ENCODE data around the gene LRP1B. TPM values are rescaled to one million over a fixed set of nuclear protein-coding genes. Genes with fewer than 3 reads are reported as not detected.

LRP1B gene
- total and polyA plus RNA-seq, 2 donors (not counting 1 experiment from before 2014, with no cell fraction given): not detected

DNA sequence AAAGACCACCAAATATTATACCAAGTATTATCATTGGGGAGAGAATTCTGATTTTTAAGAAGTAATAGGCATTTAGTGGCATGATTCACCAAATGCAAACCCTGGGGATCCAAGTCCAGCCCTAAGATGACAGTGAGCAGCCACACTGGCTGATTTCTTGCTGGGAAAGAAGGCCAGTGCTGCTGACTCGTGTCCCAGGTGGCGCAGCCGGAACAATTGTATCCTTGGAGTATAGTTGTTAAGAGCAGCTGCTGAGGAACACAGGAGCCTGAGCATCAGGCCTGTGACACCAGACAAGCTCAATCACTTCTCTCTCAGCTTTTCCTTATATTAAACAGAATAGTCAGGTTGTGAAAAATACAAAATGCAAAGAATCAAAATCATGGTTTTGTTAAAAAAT is 48.4 kb downstream of the LRP1B start:
- Histone ChIP-seq H3K9ac (ENCODE audit: low read length) (no peak overlapping the region), H3K79me2 (ENCODE audit: control insufficient read depth, insufficient read depth, low read length) (no peaks in the 10 kb centered on the region), H2AFZ (ENCODE audit: insufficient read depth, low read depth, low read length, poor library complexity, severe bottlenecking) (no peak overlapping the region), H3K9me3 (ENCODE audit: control extremely low read depth in 1 of 3, control insufficient read depth in 2 of 3, insufficient read depth in 1 of 3, low read length in 2 of 3) (no peaks in the 10 kb centered on the region), H3K4me3 (ENCODE audit: control extremely low read depth in 1 of 5, extremely low read depth in 1 of 5, insufficient read depth in 1 of 5, low read depth in 2 of 5, low read length in 4 of 5) (no peak overlapping the region), H3K36me3 (replicated peaks in 1 of 2; ENCODE audit: control extremely low read depth in 1 of 2, control insufficient read depth in 1 of 2, extremely low read depth in 1 of 2, insufficient read depth in 2 of 2, low read length in 1 of 2) (no peaks in the 10 kb centered on the region), H3K4me1 (ENCODE audit: control insufficient read depth in 2 of 2, insufficient read depth in 2 of 2, low read length in 2 of 2) (no peaks in the 10 kb centered on the region), H3K27me3 (replicated peaks in 1 of 4; ENCODE audit: control extremely low read depth in 1 of 4, control insufficient read depth in 3 of 4, insufficient read depth in 4 of 4, low read length in 3 of 4) (no peaks in the 10 kb centered on the region), H3K4me2 (replicated peaks; ENCODE audit: low read depth, low read length, poor library complexity, severe bottlenecking) (no peak overlapping the region), H3K27ac (ENCODE audit: low read length in 2 of 2) (no peak overlapping the region), H4K20me1 (ENCODE audit: control insufficient read depth, insufficient read depth, low read length, poor library complexity, severe bottlenecking) (no peaks in the 10 kb centered on the region)
- Mint-ChIP-seq H3K4me3 (no peak overlapping the region), H3K4me1 (no peaks in the 10 kb centered on the region), H3K9me3 (ENCODE audit: insufficient read depth) (no peaks in the 10 kb centered on the region), H3K27ac (no peak overlapping the region), H3K27me3 (no peaks in the 10 kb centered on the region)
- TF ChIP-seq, protein P1, sequence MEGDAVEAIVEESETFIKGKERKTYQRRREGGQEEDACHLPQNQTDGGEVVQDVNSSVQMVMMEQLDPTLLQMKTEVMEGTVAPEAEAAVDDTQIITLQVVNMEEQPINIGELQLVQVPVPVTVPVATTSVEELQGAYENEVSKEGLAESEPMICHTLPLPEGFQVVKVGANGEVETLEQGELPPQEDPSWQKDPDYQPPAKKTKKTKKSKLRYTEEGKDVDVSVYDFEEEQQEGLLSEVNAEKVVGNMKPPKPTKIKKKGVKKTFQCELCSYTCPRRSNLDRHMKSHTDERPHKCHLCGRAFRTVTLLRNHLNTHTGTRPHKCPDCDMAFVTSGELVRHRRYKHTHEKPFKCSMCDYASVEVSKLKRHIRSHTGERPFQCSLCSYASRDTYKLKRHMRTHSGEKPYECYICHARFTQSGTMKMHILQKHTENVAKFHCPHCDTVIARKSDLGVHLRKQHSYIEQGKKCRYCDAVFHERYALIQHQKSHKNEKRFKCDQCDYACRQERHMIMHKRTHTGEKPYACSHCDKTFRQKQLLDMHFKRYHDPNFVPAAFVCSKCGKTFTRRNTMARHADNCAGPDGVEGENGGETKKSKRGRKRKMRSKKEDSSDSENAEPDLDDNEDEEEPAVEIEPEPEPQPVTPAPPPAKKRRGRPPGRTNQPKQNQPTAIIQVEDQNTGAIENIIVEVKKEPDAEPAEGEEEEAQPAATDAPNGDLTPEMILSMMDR (IDR thresholded peaks at IDR 0.05): no peak
- no peak for TF ChIP-seq EZH2 (IDR thresholded peaks at IDR 0.05; ENCODE audit: borderline replicate concordance, insufficient read depth, low read depth, low read length, poor library complexity, severe bottlenecking)
- DNase-seq (no peak), ATAC-seq (ENCODE audit: low read depth) (no peak)
- WGBS (ENCODE audit: insufficient coverage): 100% methylated on average over 1 of the region's 3 CpGs
- intact Hi-C loops (cut with micrococcal nuclease): no loop called here
- POLR2A ChIA-PET: no interaction called here
- CTCF ChIA-PET: no interaction called here

DNA sequence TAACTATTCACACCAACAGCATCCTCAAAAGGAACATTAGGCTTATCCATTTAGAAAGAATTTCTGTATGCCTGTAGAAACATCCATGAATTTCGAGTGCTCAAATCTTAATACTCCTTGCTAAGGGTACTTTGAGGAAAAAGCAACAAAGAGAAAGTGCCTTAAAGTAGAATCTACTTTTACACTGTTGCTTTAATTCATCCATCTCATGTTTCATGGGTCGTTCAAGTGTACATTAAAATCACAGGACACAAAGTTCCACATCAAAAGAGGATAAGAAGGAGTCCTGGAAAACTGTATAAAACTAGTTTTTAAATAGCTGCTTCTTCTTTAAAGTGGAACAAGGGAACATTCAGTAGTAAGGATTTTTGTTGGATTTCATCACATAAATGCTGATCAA is 54.5 kb downstream of the LRP1B start:
- H3K9me3 Mint-ChIP-seq (ENCODE audit: insufficient read depth): no peaks in the 10 kb centered on the region
- Histone ChIP-seq H3K36me3 (replicated peaks in 1 of 2; ENCODE audit: control extremely low read depth in 1 of 2, control insufficient read depth in 1 of 2, extremely low read depth in 1 of 2, insufficient read depth in 2 of 2, low read length in 1 of 2) (no peaks in the 10 kb centered on the region), H2AFZ (ENCODE audit: insufficient read depth, low read depth, low read length, poor library complexity, severe bottlenecking) (no peak overlapping the region), H3K9ac (ENCODE audit: low read length) (no peak overlapping the region), H3K79me2 (ENCODE audit: control insufficient read depth, insufficient read depth, low read length) (no peaks in the 10 kb centered on the region), H3K27ac (ENCODE audit: low read length in 2 of 2) (no peak overlapping the region), H3K4me3 (ENCODE audit: control extremely low read depth in 1 of 5, extremely low read depth in 1 of 5, insufficient read depth in 1 of 5, low read depth in 2 of 5, low read length in 4 of 5) (no peak overlapping the region), H4K20me1 (ENCODE audit: control insufficient read depth, insufficient read depth, low read length, poor library complexity, severe bottlenecking) (no peaks in the 10 kb centered on the region), H3K27me3 (replicated peaks in 1 of 4; ENCODE audit: control extremely low read depth in 1 of 4, control insufficient read depth in 3 of 4, insufficient read depth in 4 of 4, low read length in 3 of 4) (no peaks in the 10 kb centered on the region), H3K4me2 (replicated peaks; ENCODE audit: low read depth, low read length, poor library complexity, severe bottlenecking) (no peak overlapping the region), H3K9me3 (ENCODE audit: control extremely low read depth in 1 of 3, control insufficient read depth in 2 of 3, insufficient read depth in 1 of 3, low read length in 2 of 3) (no peaks in the 10 kb centered on the region), H3K4me1 (ENCODE audit: control insufficient read depth in 2 of 2, insufficient read depth in 2 of 2, low read length in 2 of 2) (no peaks in the 10 kb centered on the region)
- POLR2A ChIA-PET: no interaction called here
- TF ChIP-seq EZH2 (IDR thresholded peaks at IDR 0.05; ENCODE audit: borderline replicate concordance, insufficient read depth, low read depth, low read length, poor library complexity, severe bottlenecking): no peak
- TF ChIP-seq, protein P1 (IDR thresholded peaks at IDR 0.05): no peak
- WGBS (ENCODE audit: insufficient coverage): no CpG with 5 or more reads among the region's 2 CpGs
- ATAC-seq (ENCODE audit: low read depth): no peak
- H3K4me3 Mint-ChIP-seq: no peak overlapping the region
- intact Hi-C loops (cut with micrococcal nuclease): no loop called here
- DNase-seq: no peak
- no peaks in the 10 kb centered on the region for H3K4me1 Mint-ChIP-seq
- CTCF ChIA-PET: no interaction called here
- no peak overlapping the region for H3K27ac Mint-ChIP-seq
- H3K27me3 Mint-ChIP-seq: no peaks in the 10 kb centered on the region
